BLaER1 treated with 17β-estradiol and CSF1 and Interleukin-3, amounts not matched to agents 10 nM and 100 nM (cell line): ENCODE data around the gene RNF213.
"Not testable (repeated sequence)": the region's sequence is repeated elsewhere in the genome, so short reads cannot be mapped to it uniquely, and the experiment has no call there.

Experiments used
- H3K27ac ChIP-seq, 11 experiments: shearing (Covaris generic); formaldehyde crosslinking; 2 replicates each; pipeline ENCODE4 v1.8.1; 2022
- H3K27me3 ChIP-seq, 11 experiments: shearing (Covaris generic); formaldehyde crosslinking; 2 replicates each; pipeline ENCODE4 v1.8.1; 2022
- H3K36me3 ChIP-seq, 11 experiments: shearing (Covaris generic); formaldehyde crosslinking; 2 replicates each; pipeline ENCODE4 v1.8.1; 2022
- H3K4me1 ChIP-seq, 10 experiments: shearing (Covaris generic); formaldehyde crosslinking; 2 replicates each; pipeline ENCODE4 v1.8.1; 2022
- H3K4me2 ChIP-seq, 11 experiments: shearing (Covaris generic); formaldehyde crosslinking; 2 replicates each; pipeline ENCODE4 v1.8.1; 2022
- H3K4me3 ChIP-seq, 10 experiments: shearing (Covaris generic); formaldehyde crosslinking; 2 replicates each; pipeline ENCODE4 v1.8.1; 2022
- H3K9ac ChIP-seq, 11 experiments: shearing (Covaris generic); formaldehyde crosslinking; 2 replicates each; pipeline ENCODE4 v1.8.1; 2022
- H3K9me3 ChIP-seq, 11 experiments: shearing (Covaris generic); formaldehyde crosslinking; replicated peaks in 1 of 11; 2 replicates each; pipeline ENCODE4 v1.8.1; 2022
- H4K20me1 ChIP-seq, 11 experiments: shearing (Covaris generic); formaldehyde crosslinking; 2 replicates each; pipeline ENCODE4 v1.8.1; 2022
- Cebpa-rat ChIP-seq, 11 experiments: shearing (Covaris generic); IDR thresholded peaks; 2 replicates each; pipeline ENCODE4 v1.8.1; 2022

The RNF213 gene

DNA sequence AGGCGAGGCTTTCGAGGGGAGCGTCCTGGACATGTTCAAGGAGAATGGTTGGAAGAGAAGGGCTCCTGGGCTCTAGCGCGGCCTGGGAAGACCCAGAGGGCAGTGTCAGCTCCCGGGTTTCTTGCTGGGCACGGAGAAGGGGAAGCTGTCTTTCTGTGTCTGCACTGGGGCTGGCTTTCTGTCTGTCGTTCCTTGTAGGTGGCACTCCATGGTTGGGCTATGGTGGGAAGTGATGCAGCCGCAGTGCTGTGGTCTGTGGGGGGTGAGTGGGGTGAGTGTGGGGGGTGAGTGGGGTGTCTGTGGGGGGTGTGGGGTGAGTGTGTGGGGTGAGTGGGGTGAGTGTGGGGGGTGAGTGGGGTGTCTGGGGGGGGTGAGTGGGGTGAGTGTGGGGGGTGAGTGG, 13.7 kb downstream of the RNF213 start:
- Histone ChIP-seq H3K4me3 (no peak overlapping the region), H4K20me1 (peaks cover 25 to 96% (median 82%) of the 10 kb centered on the region in 11 experiments; a peak in 21 of 22 replicates), H3K9ac (no peak overlapping the region), H3K27me3 (no peaks in the 10 kb centered on the region), H3K9me3 (no peaks in the 10 kb centered on the region), H3K4me2 (no peak overlapping the region), H3K4me1 (peaks cover 0 to 24% (median 9%) of the 10 kb centered on the region in 10 experiments; a peak in 9 of 20 replicates), H3K36me3 (peaks cover 57 to 92% (median 77%) of the 10 kb centered on the region in 11 experiments), H3K27ac (no peak overlapping the region)
- no peak for TF ChIP-seq Cebpa-rat (IDR thresholded peaks at IDR 0.05)

DNA sequence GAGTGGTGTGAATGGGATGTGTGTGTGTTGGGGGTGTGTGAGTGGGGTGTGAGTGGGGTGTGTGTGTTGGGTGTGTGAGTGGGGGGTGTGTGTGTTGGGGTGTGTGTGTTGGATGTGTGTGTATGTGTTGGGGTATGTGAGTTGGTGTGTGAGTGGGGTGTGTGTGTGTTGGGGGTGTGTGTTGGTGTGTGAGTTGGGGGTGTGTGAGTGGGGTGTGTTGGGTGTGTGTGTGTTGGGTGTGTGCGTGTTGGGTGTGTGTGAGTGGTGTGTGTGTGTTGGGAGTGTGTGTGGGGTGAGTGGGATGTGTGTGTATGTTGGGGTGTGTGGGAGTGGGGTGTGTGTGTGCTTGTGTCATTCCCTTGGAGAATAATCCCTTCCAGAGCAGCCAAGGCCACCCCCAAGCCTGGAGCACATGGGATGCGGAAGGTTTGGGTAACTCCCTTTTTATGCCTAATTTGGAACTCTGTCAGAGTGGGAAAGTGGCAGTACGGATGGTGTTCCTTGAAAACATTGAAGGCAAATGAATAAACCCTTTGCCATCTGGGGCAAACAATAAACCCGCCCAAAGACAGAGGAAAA, 14.3 kb downstream of the RNF213 start:
- H4K20me1 ChIP-seq, result peaks cover 28 to 96% (median 83%) of the 10 kb centered on the region in 11 experiments; a peak in 21 of 22 replicates
- peaks cover 51 to 92% (median 76%) of the 10 kb centered on the region in 11 experiments for H3K36me3 ChIP-seq
- no peak for TF ChIP-seq Cebpa-rat (IDR thresholded peaks at IDR 0.05)
- H3K9me3 ChIP-seq, result no peaks in the 10 kb centered on the region
- H3K27me3 ChIP-seq, result no peaks in the 10 kb centered on the region
- no peak overlapping the region for H3K9ac ChIP-seq
- H3K27ac ChIP-seq, result no peak overlapping the region
- H3K4me3 ChIP-seq, result no peak overlapping the region
- H3K4me2 ChIP-seq, result no peak overlapping the region
- peaks cover 0 to 24% (median 9%) of the 10 kb centered on the region in 10 experiments; a peak in 9 of 20 replicates for H3K4me1 ChIP-seq

- not testable (repeated sequence) for H3K4me2 ChIP-seq, H3K4me3 ChIP-seq, H3K27ac ChIP-seq, H3K27me3 ChIP-seq, H3K9ac ChIP-seq, H3K9me3 ChIP-seq
- H3K4me1 ChIP-seq, result peaks cover 0 to 24% (median 9%) of the 10 kb centered on the region in 10 experiments; a peak in 9 of 20 replicates
- H3K36me3 ChIP-seq, result peaks cover 42 to 92% (median 77%) of the 10 kb centered on the region in 11 experiments
- peaks cover 34 to 96% (median 83%) of the 10 kb centered on the region in 11 experiments; a peak in 21 of 22 replicates for H4K20me1 ChIP-seq
These were observed 15.2 kb downstream of the RNF213 start for GRCh38 chr17:80275857-80276256.

DNA sequence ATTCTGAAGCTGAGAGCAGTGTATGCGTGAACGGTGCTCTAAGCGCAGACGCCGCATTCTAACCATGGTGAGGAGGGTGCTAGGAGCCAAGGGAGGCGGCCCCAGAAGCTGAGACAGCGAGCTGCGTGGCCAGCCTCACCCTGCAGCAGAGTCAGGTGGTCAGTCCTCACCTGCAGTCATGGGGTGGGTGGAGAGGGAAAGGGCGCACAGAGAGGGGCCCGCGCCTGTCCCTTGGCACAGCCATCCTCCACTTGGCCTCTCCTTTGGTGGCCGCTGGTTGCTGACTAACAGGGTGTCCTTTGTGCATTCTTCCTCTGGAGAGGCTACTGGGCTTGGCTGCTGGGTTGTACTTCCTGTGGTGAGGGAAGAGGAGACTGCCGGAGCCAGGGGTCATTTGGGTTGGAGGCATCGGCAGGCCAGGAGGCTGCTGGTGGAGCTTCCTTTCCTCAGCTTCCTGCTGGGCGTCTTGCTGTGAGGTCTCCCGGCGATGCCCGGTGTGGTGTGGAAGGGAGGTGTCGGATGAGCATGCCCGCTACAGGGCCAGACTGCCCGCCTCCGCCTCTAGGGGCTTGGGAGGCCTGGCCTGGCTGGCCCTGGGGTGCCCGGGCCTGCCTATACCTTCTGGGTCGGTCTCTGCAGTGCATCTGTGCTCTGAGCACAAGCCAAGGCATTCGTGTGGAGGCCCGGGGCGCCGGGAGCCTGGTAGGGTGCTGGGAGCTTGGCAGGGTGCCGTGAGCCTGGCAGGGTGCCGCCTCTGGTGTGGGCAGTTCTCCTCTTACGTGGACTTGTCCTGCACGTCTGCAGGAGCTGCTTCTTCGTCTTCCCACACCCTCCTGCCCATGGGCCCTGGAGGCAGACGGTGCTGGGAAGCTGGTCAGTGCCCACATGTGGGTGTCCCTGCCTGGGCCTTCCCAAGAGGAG, 17.4 kb downstream of the RNF213 start:
- Histone ChIP-seq H3K4me3 (no peak overlapping the region), H3K4me1 (peaks cover 0 to 17% (median 9%) of the 10 kb centered on the region in 10 experiments; a peak in 10 of 20 replicates), H3K27ac (peak overlapping the region in 1 of 11 experiments; percentile 9; a peak in 1 of 22 replicates), H3K9me3 (no peaks in the 10 kb centered on the region), H4K20me1 (peaks cover 27 to 94% (median 71%) of the 10 kb centered on the region in 11 experiments; a peak in 21 of 22 replicates), H3K27me3 (no peaks in the 10 kb centered on the region), H3K9ac (no peak overlapping the region; a peak in 1 of 22 replicates), H3K36me3 (peaks cover 41 to 94% (median 79%) of the 10 kb centered on the region in 11 experiments), H3K4me2 (no peak overlapping the region)
- no peak for TF ChIP-seq Cebpa-rat (IDR thresholded peaks at IDR 0.05)

- no peak overlapping the region for H3K9ac ChIP-seq
- no peak for TF ChIP-seq Cebpa-rat (IDR thresholded peaks at IDR 0.05)
- peaks cover 0 to 29% (median 17%) of the 10 kb centered on the region in 10 experiments; a peak in 14 of 20 replicates for H3K4me1 ChIP-seq
- no peak overlapping the region for H3K4me2 ChIP-seq
- no peak overlapping the region for H3K27ac ChIP-seq
- H3K9me3 ChIP-seq, result no peaks in the 10 kb centered on the region
- peaks cover 31 to 99% (median 77%) of the 10 kb centered on the region in 11 experiments for H3K36me3 ChIP-seq
- peaks cover 33 to 99% (median 76%) of the 10 kb centered on the region in 11 experiments; a peak in 21 of 22 replicates for H4K20me1 ChIP-seq
- H3K4me3 ChIP-seq, result no peak overlapping the region
- H3K27me3 ChIP-seq, result no peaks in the 10 kb centered on the region
These were observed 19.2 kb downstream of the RNF213 start for GRCh38 chr17:80279895-80280294.

GRCh38 chr17:80281516-80281915, 20.9 kb downstream of the RNF213 start:
- H3K9ac ChIP-seq, result no peak overlapping the region
- no peak for TF ChIP-seq Cebpa-rat (IDR thresholded peaks at IDR 0.05)
- peaks cover 32 to 99% (median 71%) of the 10 kb centered on the region in 11 experiments for H3K36me3 ChIP-seq
- no peaks in the 10 kb centered on the region for H3K27me3 ChIP-seq
- H3K27ac ChIP-seq, result no peak overlapping the region
- peaks cover 0 to 37% (median 25%) of the 10 kb centered on the region in 10 experiments; a peak in 15 of 20 replicates for H3K4me1 ChIP-seq
- peaks cover 37 to 99% (median 83%) of the 10 kb centered on the region in 11 experiments; a peak in 21 of 22 replicates for H4K20me1 ChIP-seq
- no peak overlapping the region for H3K4me2 ChIP-seq
- H3K4me3 ChIP-seq, result no peak overlapping the region
- no peaks in the 10 kb centered on the region for H3K9me3 ChIP-seq

DNA sequence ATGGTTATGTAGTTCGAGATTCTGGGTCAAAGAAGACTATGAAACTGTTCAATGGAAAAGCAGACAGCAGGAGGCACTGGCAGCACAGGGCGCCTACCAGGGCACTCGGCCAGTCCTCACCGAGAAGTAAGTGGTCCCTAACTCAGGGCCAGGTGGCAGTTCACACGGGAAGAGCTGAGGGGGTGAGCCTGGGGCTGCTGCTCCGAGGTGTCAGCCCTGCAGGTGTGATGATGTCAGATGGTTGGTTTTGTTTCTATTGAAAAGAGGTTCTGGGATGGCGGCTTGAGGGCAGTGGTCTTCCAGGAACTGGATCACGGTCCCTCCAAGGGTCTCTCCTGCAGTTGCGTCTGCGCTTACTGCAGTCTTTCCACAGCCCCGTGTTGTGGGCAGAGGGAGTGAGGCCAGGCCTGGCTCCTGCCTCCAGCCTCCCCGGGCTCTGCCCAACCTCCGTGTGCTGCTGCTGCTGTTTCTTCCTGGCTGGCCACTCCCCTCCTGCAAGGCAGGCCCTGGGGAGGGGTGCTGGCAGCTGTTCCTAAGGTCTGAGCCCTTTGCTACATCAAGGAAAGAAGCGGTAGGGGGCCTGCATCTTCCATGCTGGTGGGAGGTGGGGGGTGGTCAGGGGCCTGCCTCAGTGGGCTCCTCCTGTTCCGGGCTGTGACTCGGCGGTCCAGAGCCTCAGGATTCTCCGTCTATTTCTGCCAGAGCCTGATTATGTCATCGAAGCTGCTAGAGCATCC, 22.6 kb downstream of the RNF213 start:
- Histone ChIP-seq H3K9me3 (no peaks in the 10 kb centered on the region), H3K27ac (no peak overlapping the region), H3K4me3 (no peak overlapping the region), H4K20me1 (peaks cover 30 to 92% (median 76%) of the 10 kb centered on the region in 11 experiments; a peak in 21 of 22 replicates), H3K36me3 (peaks cover 23 to 99% (median 68%) of the 10 kb centered on the region in 11 experiments), H3K4me1 (peaks cover 11 to 48% (median 35%) of the 10 kb centered on the region in 10 experiments), H3K4me2 (peak overlapping the region in 1 of 11 experiments; percentile 27; a peak in 1 of 22 replicates), H3K27me3 (no peaks in the 10 kb centered on the region), H3K9ac (no peak overlapping the region)
- no peak for TF ChIP-seq Cebpa-rat (IDR thresholded peaks at IDR 0.05)

GRCh38 chr17:80284631-80285030, 24.0 kb downstream of the RNF213 start:
- H3K27me3 ChIP-seq, result no peaks in the 10 kb centered on the region
- H3K4me3 ChIP-seq, result no peak overlapping the region
- H3K36me3 ChIP-seq, result peaks cover 25 to 96% (median 64%) of the 10 kb centered on the region in 11 experiments; a peak in 21 of 22 replicates
- no peak overlapping the region for H3K27ac ChIP-seq
- no peaks in the 10 kb centered on the region for H3K9me3 ChIP-seq
- peak overlapping the region in 3 of 11 experiments; percentile 3 to 26 (median 8); a peak in 1 of 22 replicates for H3K4me2 ChIP-seq
- H3K9ac ChIP-seq, result no peak overlapping the region
- H3K4me1 ChIP-seq, result peaks cover 25 to 55% (median 46%) of the 10 kb centered on the region in 10 experiments
- no peak for TF ChIP-seq Cebpa-rat (IDR thresholded peaks at IDR 0.05)
- peaks cover 18 to 87% (median 72%) of the 10 kb centered on the region in 11 experiments; a peak in 20 of 22 replicates for H4K20me1 ChIP-seq
